ENCODE measurements around the gene LETM1. TPM values are rescaled to one million over a fixed set of nuclear protein-coding genes. Genes with fewer than 3 reads are reported as not detected.

The LETM1 gene
- total RNA-seq, 1 donor from 2014 or later: 56.1 TPM

GRCh38 chr4:1762264-1763010 is 93.5 kb downstream of the LETM1 start:
- DNase-seq (ENCODE audit: low spot score): no peak

Other genes with a start within 250 kb of the LETM1 start
- gene FAM53A, start 171.8 kb downstream of the LETM1 start, total RNA-seq: 2.5 TPM
- 29.4 TPM for gene SLBP, start 143.8 kb downstream of the LETM1 start, total RNA-seq
- gene TMEM129, start 134.8 kb downstream of the LETM1 start, total RNA-seq: 38.4 TPM
- 8.3 TPM for gene TACC3, start 134.6 kb downstream of the LETM1 start, total RNA-seq
- gene FGFR3, start 62.9 kb downstream of the LETM1 start, total RNA-seq: 121 TPM
- 41.5 TPM for gene NSD2, start 15.2 kb upstream of the LETM1 start, total RNA-seq
- gene NELFA, start 152.8 kb upstream of the LETM1 start, total RNA-seq: 50.7 TPM
- gene NAT8L, start 203.2 kb upstream of the LETM1 start, total RNA-seq: 0.16 TPM

Data from ureter (tissue), 1 donor.